D721Med (cell line): ENCODE measurements around the gene IFNK.

Experiments used
- DNase-seq: peaks from one replicate; pipeline ENCODE4 v3.0.0; 2011; ENCODE audit warnings: low spot score; ENCODE audit not compliant: insufficient read length
- FAIRE-seq: peaks from 2 replicates; lab custom pipeline; 2011; peaks lifted over from hg19 to GRCh38; lab: Jason Lieb, UNC
- CTCF ChIP-seq: IDR thresholded peaks from 2 replicates; pipeline ENCODE4 v1.5.1; 2012; ENCODE audit warnings: mild to moderate bottlenecking, control low read depth; ENCODE audit not compliant: insufficient read depth; ENCODE audit errors: missing control alignments

Gene IFNK

GRCh38 chr9:27485158-27485557 lies 38.9 kb upstream of the IFNK start:
- DNase-seq (no peak), FAIRE-seq (no peak)
- no peak for TF ChIP-seq CTCF

- TF ChIP-seq CTCF: no peak
- DNase-seq (no peak), FAIRE-seq (no peak)
Measured at GRCh38 chr9:27487128-27487640, 36.9 kb upstream of the IFNK start.

GRCh38 chr9:27487927-27488326 lies 36.2 kb upstream of the IFNK start:
- no peak for TF ChIP-seq CTCF
- FAIRE-seq (no peak), DNase-seq (no peak)

GRCh38 chr9:27489087-27489876 lies 34.8 kb upstream of the IFNK start:
- no peak for DNase-seq
- FAIRE-seq: no peak
- TF ChIP-seq CTCF: no peak

DNA sequence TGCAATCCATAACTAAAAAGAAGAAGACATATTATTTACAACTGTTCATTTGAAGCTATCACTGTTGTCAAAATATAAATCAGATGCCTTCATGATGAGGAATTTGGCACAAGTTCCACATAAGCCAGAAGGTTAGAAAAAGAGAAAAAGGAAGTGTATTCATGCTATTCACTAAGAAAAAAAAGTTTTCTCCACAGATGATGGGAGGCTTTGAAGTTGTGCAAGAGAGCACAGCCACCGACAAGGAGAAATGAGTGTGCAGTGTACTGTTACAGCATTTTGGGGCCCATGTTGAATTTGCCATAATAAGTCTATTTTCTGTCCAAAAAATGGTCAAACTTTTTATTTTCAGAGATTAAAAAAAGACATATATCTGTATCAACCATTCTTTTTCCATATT lies 32.9 kb upstream of the IFNK start:
- DNase-seq (no peak), FAIRE-seq (no peak)
- no peak for TF ChIP-seq CTCF

- DNase-seq (no peak), FAIRE-seq (no peak)
- no peak for TF ChIP-seq CTCF
Measured at GRCh38 chr9:27495480-27496134, 28.5 kb upstream of the IFNK start.

DNA sequence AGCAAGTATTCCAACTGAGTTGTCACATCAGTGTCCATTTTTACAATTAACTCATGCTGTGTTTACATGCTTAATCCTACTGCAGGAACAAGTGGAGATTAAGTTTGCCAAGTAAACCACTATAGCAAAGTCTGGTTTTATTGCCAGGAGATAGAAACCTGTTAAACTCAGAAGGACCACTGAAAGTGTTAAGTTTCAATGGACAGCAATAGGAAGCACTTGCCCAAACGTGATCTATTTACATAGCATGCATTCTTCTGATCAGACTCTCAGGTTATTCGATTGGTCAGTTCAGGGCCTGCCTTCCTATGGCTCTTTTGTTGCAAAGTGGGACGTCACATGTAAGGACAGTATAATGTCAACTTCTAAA lies 28.0 kb upstream of the IFNK start:
- TF ChIP-seq CTCF: no peak
- DNase-seq (no peak), FAIRE-seq (no peak)
